Measurements from ENCODE around the gene PPP1R9A.

The PPP1R9A gene

GRCh38 chr7:94907026-94907810 lies at the start of gene PPP1R9A:
TSS of gene PPP1R9A (plus strand) at chr7:94907594. CDS start at chr7:94910114, 2,520 bp downstream.
- DNase-seq: no peak

DNA sequence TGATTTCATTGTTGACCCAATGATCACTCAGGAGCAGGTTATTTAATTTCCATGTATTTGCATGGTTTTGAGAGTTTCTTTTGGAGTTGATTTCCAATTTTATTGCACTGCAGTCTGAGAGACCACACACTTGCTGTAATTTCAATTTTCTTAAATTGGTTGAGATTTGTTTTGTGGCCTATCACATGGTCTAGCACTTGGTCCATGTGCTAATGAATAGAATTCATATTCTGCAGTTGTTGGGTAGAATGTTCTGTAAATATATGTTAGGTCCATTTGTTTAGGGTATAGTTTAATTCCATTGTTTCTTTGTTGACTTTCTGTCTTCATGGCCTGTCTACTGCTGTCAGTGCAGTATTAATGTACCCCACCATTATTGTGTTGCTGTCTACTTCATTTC lies 36.3 kb upstream of the PPP1R9A start:
- no peak for DNase-seq

DNA sequence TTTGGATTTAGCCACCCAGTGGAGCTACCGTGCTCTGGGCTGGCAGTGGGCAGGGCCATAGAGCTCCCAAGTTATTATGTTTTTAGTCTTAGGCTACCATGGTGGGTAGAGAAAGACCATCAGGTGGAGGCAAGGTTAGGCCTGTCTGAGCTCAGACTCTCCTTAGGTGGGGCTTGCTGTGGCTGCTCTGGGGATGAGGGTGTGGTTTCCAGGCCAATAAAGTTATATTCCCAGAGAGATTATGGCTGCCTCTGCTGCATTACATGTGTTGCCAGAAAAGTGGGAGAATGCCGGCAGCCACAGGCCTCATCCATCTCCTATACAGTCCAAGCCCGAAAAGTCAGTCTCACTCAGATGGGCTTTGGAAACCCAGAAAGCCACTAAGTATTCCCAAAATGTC lies 34.2 kb upstream of the PPP1R9A start:
- DNase-seq: no peak

- no peak for DNase-seq
These were observed 33.2 kb upstream of the PPP1R9A start for GRCh38 chr7:94874036-94874785.

GRCh38 chr7:94875201-94875600 lies 32.2 kb upstream of the PPP1R9A start:
- no peak for DNase-seq

DNA sequence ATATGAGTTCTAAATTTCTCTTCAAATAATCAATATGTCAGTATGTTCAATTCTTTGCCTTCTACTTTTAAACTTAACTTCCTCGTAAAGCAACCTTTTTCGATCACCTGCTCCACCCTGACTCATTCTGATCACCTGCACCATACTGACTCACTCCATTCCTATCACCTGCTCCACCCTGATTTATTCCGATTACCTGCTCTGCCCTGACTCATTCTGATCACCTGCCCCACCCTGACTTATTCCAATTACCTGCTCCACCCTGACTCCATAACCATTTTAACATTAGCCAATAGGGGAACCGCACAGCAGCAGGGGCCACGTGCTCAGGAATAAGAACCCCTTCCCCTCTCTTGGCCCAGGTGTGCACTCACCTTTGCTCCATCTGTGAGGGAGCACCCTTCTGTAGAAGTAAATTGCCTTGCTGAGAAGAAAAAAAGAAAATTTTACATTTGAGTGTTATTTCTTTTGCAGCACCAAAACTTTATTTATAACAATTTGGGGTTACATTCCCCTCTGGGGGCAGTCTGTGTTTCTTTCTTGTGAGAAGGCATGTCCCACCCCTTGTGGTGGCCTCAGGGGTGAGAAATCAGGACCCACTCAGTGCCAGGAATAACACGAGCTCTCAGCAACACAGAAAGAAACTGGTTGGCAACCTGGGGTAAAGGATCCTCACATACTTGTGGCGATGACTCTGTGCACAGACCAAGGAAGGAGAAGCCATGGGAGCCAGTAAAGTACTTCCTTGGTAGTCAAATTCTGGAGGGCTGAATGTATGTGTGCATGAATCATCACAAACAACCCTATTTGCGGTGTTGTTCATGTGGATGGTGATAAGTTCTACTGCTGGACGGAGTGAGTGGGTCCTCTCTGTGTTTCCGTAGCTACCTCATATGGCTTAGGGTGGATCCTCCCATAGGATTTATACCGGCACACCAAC lies 29.4 kb upstream of the PPP1R9A start:
- no peak for DNase-seq

GRCh38 chr7:94882891-94883290 lies 24.5 kb upstream of the PPP1R9A start:
- no peak for DNase-seq

DNA sequence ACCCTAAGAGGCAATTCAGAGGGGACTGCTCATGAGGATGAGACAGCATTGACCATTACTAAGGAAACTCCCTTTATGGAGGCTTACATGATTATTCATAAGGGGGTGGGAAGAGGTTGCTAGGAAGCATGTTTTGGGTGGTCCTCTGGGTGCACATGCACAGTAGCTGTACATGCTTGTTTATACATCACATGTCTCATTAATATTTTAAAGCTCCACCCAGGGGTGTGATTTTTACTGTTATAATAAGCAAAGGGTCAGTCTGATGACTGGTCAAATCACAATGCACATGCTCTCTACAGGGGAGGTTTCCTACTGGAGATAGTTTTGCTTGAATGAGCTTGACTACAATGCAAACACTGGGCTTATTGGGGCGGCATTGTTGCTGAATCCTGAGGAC lies 23.8 kb upstream of the PPP1R9A start:
- no peak for DNase-seq

DNA sequence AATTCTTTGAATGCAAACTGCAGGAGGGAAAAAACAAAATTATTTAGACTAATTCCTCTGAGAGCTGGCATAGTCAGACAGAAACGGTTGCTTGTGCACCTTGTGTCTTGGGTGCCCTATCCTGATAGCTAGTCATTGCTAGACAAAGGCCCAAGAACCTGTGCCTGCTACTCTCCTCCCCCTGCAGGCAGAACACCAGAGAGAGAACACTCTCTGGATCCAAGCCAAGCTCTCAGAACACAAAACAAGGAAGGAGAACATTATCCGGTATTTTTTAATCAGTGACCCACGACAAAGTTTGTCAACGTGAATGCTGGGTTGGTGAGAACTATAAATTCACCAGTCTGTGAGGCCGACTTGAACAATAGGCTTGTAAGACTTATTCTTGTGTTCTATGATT lies 18.8 kb upstream of the PPP1R9A start:
- no peak for DNase-seq

GRCh38 chr7:94888995-94889523 lies 18.3 kb upstream of the PPP1R9A start:
- no peak for DNase-seq

- DNase-seq: no peak
These were observed 17.2 kb upstream of the PPP1R9A start for GRCh38 chr7:94890216-94890615.

DNA sequence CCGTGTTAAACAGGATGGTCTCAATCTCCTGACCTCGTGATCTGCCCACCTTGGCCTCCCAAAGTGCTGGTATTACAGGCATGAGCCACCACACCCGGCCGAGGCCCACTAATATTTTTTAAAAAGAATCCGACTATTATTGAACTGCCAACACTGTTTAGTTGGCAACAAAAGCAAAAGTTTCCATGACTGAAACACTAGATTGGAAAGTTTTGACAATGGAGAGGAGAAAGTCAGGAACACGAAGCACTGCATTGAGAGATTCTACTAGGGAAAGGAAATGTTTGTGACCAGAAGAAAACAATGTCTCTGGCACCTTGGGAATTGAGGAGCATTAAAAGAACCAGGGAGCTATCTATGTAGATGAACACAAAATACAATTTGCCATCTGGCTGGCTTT lies 13.7 kb upstream of the PPP1R9A start:
- DNase-seq: no peak

DNA sequence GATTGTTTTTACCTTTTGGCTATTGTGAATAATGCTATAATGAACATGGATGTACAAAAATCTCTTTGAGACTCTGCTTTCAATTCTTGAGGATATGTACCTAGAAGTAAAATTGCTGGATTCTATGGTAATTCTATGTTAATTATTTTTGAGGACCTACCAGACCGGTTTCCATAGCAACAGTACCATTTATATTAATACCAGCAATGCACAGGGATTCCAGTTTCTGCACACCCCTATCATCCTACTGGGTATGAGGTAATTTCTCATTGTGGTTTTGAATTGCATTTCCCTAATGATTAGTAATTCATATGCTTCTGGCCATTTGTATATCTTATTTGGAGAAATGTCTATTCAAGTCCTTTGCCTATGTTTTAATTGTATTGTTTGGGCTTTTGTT lies 9.9 kb upstream of the PPP1R9A start:
- no peak for DNase-seq

DNA sequence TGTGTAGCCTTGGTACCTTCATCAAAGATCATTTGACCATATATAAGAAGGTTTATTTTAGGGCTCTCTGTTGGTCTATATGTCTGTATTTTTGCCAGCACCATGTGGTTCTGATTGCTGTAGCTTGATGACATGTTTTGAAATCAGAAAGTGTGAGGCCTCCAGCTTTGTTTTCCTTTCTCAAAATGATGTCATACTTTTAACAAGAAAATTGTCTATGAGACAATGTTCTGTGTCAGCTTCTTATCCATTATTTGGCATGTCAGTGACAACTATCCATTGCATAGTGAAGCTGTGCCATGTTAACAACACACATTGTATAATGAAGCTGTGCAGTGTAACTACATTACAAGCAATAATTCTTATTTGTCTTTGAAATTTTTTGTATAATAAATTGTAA lies 9.1 kb upstream of the PPP1R9A start:
- no peak for DNase-seq

DNA sequence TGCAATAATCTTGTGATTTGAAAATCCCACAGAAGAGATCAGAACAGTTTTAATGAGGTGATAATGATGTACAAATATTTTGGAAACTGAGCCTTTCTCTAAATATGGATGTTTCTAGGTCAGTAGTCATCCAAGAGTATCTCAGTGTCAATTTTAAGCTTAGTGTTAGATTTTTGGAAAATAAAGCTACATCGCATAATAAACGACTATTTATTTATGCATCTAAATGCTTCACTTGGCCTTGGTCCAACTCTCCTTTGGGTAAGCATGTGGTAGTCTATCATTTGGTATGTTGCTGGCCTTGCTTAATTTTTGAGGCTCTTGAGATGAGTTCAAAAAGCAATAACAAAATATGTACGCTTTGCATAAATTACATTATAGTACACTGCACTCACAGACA lies 5.4 kb upstream of the PPP1R9A start:
- no peak for DNase-seq

- DNase-seq: no peak
These were observed 3.4 kb upstream of the PPP1R9A start for GRCh38 chr7:94903971-94904370.

GRCh38 chr7:94904982-94905381 lies 2.4 kb upstream of the PPP1R9A start:
- DNase-seq: no peak

- no peak for DNase-seq
These were observed 1.1 kb upstream of the PPP1R9A start for GRCh38 chr7:94906065-94906851.

GRCh38 chr7:94907811-94908322 lies 473 bp downstream of the PPP1R9A start:
- DNase-seq: no peak

DNA sequence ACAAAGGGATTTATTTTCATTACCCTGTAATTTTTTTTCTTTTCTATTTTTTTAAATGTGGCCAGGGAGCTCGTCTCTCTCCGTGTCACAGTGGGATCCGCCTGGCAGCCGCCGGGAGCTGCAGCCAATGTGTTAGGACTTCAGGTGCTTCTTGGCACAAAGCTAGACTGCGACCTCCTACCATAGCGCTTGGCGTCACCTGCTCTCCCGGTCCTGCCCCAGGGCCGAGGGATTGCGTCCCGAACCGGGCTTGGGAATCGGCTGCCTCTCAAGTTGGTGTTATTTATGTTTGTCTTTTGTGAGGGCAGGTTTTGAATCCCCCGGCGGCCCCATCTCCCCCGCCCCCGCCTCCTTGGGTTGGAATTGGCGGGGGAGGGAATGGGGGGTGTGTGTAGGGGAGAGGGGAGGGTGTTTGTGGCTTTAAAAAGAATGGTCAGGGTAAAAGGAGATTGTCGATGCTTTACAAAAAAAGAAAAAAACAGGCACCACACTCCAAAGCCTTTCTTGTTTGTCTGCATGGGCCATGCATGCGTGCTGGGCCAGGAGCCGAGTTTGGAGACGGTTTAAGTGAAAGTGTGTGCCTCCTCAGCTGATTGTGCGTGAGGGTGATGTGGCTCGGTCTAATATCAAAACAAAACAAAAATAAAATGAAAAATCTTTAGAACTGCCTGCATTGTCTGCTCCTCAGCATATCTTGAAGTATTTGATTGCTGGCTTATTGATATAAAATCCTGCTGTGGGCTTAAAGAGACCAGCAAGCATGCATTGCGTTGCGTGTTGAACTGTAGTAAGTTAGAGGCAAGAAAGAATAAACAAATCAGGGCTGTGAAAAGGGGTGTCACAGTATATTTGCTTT lies 1.2 kb downstream of the PPP1R9A start:
- no peak for DNase-seq

GRCh38 chr7:94909179-94909466 lies 1.7 kb downstream of the PPP1R9A start:
- no peak for DNase-seq
